ENCODE data around the gene AHSA1. TPM values are rescaled to one million over a fixed set of nuclear protein-coding genes. Genes with fewer than 3 reads are reported as not detected.

Gene AHSA1
- total and polyA plus RNA-seq, 12 donors = 91.4 to 386 (median 163) TPM

- H3K4me1 ChIP-seq (replicated peaks in 1 of 2) = no peaks in the 10 kb centered on the region
- TF ChIP-seq POLR2A (IDR thresholded peaks at IDR 0.05) = no peak
- no peak for TF ChIP-seq CTCF (IDR thresholded peaks at IDR 0.05)
- H3K36me3 ChIP-seq (replicated peaks in 1 of 2) = peaks cover 0 to 74% of the 10 kb centered on the region in 2 donors
- no peak for DNase-seq
- H3K27me3 ChIP-seq = no peaks in the 10 kb centered on the region
- H3K9me3 ChIP-seq (replicated peaks in 1 of 3) = no peaks in the 10 kb centered on the region
- WGBS, 4 donors = 91 to 98% (median 93%) methylated on average over 3 of the region's 3 CpGs
- no peak overlapping the region for H3K4me3 ChIP-seq
- H3K27ac ChIP-seq = no peak overlapping the region
- intact Hi-C loops (cut with DNase I) = no loop called here
These were observed 31.5 kb upstream of the AHSA1 start for GRCh38 chr14:77426396-77426795.

GRCh38 chr14:77436042-77436441 is 21.9 kb upstream of the AHSA1 start:
- Histone ChIP-seq H3K36me3 (replicated peaks in 1 of 2) (peaks cover 0 to 67% of the 10 kb centered on the region in 2 donors), H3K4me1 (replicated peaks in 1 of 2) (no peaks in the 10 kb centered on the region), H3K9me3 (replicated peaks in 1 of 3) (no peaks in the 10 kb centered on the region), H3K4me3 (no peak overlapping the region), H3K27me3 (no peaks in the 10 kb centered on the region), H3K27ac (no peak overlapping the region)
- intact Hi-C loops (cut with DNase I) = no loop called here
- TF ChIP-seq POLR2A (IDR thresholded peaks at IDR 0.05) = no peak
- no peak for TF ChIP-seq CTCF (IDR thresholded peaks at IDR 0.05)
- no peak for DNase-seq
- WGBS, 4 donors = 92 to 98% (median 95%) methylated on average over 3 of the region's 3 CpGs

- 97 to 99% (median 98%) methylated on average over 1 of the region's 1 CpG for WGBS, 4 donors
- no peak overlapping the region for H3K4me3 ChIP-seq
- H3K4me1 ChIP-seq (replicated peaks in 1 of 2) = no peaks in the 10 kb centered on the region
- H3K27ac ChIP-seq = no peak overlapping the region
- intact Hi-C loops (cut with DNase I) = no loop called here
- H3K9me3 ChIP-seq (replicated peaks in 1 of 3) = no peaks in the 10 kb centered on the region
- no peaks in the 10 kb centered on the region for H3K27me3 ChIP-seq
- no peak for DNase-seq
- TF ChIP-seq POLR2A (IDR thresholded peaks at IDR 0.05) (no peak), CTCF (IDR thresholded peaks at IDR 0.05) (no peak)
- peaks cover 0 to 70% of the 10 kb centered on the region in 2 donors for H3K36me3 ChIP-seq (replicated peaks in 1 of 2)
These were observed 19.3 kb upstream of the AHSA1 start for GRCh38 chr14:77438596-77438995.

GRCh38 chr14:77439861-77440260 is 18.0 kb upstream of the AHSA1 start:
- intact Hi-C loops (cut with DNase I) = no loop called here
- no peak overlapping the region for H3K4me3 ChIP-seq
- H3K27me3 ChIP-seq = no peaks in the 10 kb centered on the region
- WGBS, 4 donors = 91 to 98% (median 94%) methylated on average over 4 of the region's 4 CpGs
- H3K9me3 ChIP-seq (replicated peaks in 1 of 3) = no peaks in the 10 kb centered on the region
- H3K36me3 ChIP-seq (replicated peaks in 1 of 2) = peaks cover 0 to 68% of the 10 kb centered on the region in 2 donors
- no peaks in the 10 kb centered on the region for H3K4me1 ChIP-seq (replicated peaks in 1 of 2)
- DNase-seq = no peak
- no peak overlapping the region for H3K27ac ChIP-seq
- TF ChIP-seq CTCF (IDR thresholded peaks at IDR 0.05) (no peak), POLR2A (IDR thresholded peaks at IDR 0.05) (no peak)
